A549 (cell line): ENCODE measurements around the gene PLCB2.

Experiments used
- CTCF ChIP-seq: fragments of >200 bp; sonication (Bioruptor Twin); formaldehyde crosslinking; IDR thresholded peaks from 3 replicates; pipeline ENCODE4 v1.5.1; 2016
- EHMT2 ChIP-seq: fragments of 200-600 bp; sonication (generic); IDR thresholded peaks from 2 replicates; pipeline ENCODE4 v1.6.1; 2016; ENCODE audit warnings: antibody characterized with exemption, low read depth, mild to moderate bottlenecking, moderate library complexity
- JUNB ChIP-seq: fragments of >200 bp; sonication (Bioruptor Twin); formaldehyde crosslinking; IDR thresholded peaks from 2 replicates; pipeline ENCODE4 v1.6.1; 2016
- NR3C1 ChIP-seq: fragments of >200 bp; sonication (Bioruptor Twin); formaldehyde crosslinking; IDR thresholded peaks from 3 replicates; pipeline ENCODE4 v1.6.1; 2017
- POLR2A ChIP-seq: IDR thresholded peaks from 2 replicates; pipeline ENCODE4 v1.6.1; 2012; ENCODE audit warnings: mild to moderate bottlenecking, low read length
- RCOR1 ChIP-seq: fragments of 150-350 bp; IDR thresholded peaks from 2 replicates; pipeline ENCODE4 v1.6.1; 2014; ENCODE audit warnings: antibody characterized with exemption, low read length, low read depth
- RNF2 ChIP-seq: fragments of 200-600 bp; sonication (generic); IDR thresholded peaks from 2 replicates; pipeline ENCODE4 v1.6.1; 2016; ENCODE audit warnings: low read depth, mild to moderate bottlenecking, antibody characterized with exemption, moderate library complexity, borderline replicate concordance
- SREBF2 ChIP-seq: fragments of 450-650 bp; IDR thresholded peaks from 2 replicates; pipeline ENCODE4 v1.6.1; 2014; ENCODE audit warnings: mild to moderate bottlenecking, moderate library complexity
- ZC3H11A ChIP-seq: fragments of 450-650 bp; IDR thresholded peaks from 2 replicates; pipeline ENCODE4 v1.6.1; 2014; ENCODE audit warnings: antibody characterized with exemption, mild to moderate bottlenecking
- TF ChIP-seq, protein P1 (sequence below): fragments of 450-650 bp; IDR thresholded peaks from 2 replicates; pipeline ENCODE4 v1.6.1; 2014; ENCODE audit warnings: antibody characterized with exemption
- TF ChIP-seq, protein P2 (sequence below): IDR thresholded peaks from 2 replicates; pipeline ENCODE4 v1.6.1; 2012

DNA sequence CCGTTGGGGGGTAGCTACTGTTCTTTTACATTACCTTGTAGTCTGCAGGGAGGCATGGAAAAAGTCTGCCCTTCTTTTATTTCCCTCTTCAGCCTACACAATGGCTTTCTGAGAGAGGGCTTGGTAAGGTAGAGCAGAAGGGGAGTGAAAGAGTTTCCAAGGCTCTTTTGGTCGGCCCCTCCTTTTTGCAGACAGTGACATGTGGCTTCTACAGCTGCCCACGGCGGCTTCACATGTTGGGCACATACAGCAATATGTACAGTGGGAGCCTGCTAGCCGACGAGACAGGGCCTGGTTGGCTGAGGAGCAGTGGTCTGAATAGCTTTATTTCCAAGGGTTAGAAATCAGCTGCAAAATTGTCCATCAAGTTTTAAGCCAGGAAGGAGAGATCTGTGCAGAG lies 19.7 kb upstream of the PLCB2 start:
- no peak for TF ChIP-seq CTCF
- TF ChIP-seq, protein P1, sequence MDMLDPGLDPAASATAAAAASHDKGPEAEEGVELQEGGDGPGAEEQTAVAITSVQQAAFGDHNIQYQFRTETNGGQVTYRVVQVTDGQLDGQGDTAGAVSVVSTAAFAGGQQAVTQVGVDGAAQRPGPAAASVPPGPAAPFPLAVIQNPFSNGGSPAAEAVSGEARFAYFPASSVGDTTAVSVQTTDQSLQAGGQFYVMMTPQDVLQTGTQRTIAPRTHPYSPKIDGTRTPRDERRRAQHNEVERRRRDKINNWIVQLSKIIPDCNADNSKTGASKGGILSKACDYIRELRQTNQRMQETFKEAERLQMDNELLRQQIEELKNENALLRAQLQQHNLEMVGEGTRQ: no peak
- TF ChIP-seq, protein P2, sequence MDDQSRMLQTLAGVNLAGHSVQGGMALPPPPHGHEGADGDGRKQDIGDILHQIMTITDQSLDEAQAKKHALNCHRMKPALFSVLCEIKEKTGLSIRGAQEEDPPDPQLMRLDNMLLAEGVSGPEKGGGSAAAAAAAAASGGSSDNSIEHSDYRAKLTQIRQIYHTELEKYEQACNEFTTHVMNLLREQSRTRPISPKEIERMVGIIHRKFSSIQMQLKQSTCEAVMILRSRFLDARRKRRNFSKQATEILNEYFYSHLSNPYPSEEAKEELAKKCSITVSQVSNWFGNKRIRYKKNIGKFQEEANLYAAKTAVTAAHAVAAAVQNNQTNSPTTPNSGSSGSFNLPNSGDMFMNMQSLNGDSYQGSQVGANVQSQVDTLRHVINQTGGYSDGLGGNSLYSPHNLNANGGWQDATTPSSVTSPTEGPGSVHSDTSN: no peak
- no peak for TF ChIP-seq POLR2A
- no peak for TF ChIP-seq ZC3H11A
- TF ChIP-seq SREBF2: no peak
- no peak for TF ChIP-seq EHMT2
- TF ChIP-seq RNF2: no peak
- no peak for TF ChIP-seq RCOR1
- no peak for TF ChIP-seq JUNB
- no peak for TF ChIP-seq NR3C1
